Thyroid gland (tissue), 4 donors: Measurements from ENCODE around the gene KLK8. TPM values are rescaled to one million over a fixed set of nuclear protein-coding genes. Genes with fewer than 3 reads are reported as not detected.

ENCODE experiments used
- DNase-seq, 2 donors: peaks; one replicate each; pipeline ENCODE4 v3.0.0-alpha.2; 2019
- H3K27ac ChIP-seq, 3 donors: fragments of 200-600 bp; sonication (generic); 1 replicate in 2 of 3; 2 replicates in 1 of 3; pipeline ENCODE4 v1.5.1; 2016 to 2019; ENCODE audit warnings: mild to moderate bottlenecking in 1 of 3, moderate library complexity in 1 of 3
- H3K27me3 ChIP-seq: fragments of 200-600 bp; sonication (generic); one replicate; pipeline ENCODE4 v1.5.1; 2019
- H3K36me3 ChIP-seq, 2 donors: fragments of 200-600 bp; sonication (generic); one replicate each; pipeline ENCODE4 v1.5.1; 2016 to 2019
- H3K4me1 ChIP-seq, 2 donors: fragments of 200-600 bp; sonication (generic); one replicate each; pipeline ENCODE4 v1.5.1; 2017 to 2019
- H3K4me3 ChIP-seq, 3 donors: fragments of 200-600 bp; sonication (generic); replicated peaks in 1 of 3; 1 replicate in 2 of 3; 2 replicates in 1 of 3; pipeline ENCODE4 v1.5.1; 2016; ENCODE audit warnings: mild to moderate bottlenecking in 1 of 3
- H3K9me3 ChIP-seq: fragments of 200-600 bp; sonication (generic); one replicate; pipeline ENCODE4 v1.5.1; 2017
- POLR2A ChIP-seq, 2 donors: fragments of 450-650 bp; IDR thresholded peaks; one replicate each; pipeline ENCODE4 v1.6.1; 2017; ENCODE audit warnings: antibody characterized with exemption in 2 of 2, mild to moderate bottlenecking in 2 of 2, moderate library complexity in 1 of 2
- WGBS, 2 donors: methylation state at CpG; one replicate each; pipeline ENCODE4 v1.1.5; 2017; 5-methylcytosine and 5-hydroxymethylcytosine counted together
- intact Hi-C: fragments of 100-400 bp; cut with DNase I; formaldehyde crosslinking; loops from one replicate; pipeline ENCODE4 v1.15.1; 2023
- total RNA-seq, 4 donors: library from RNA; depleted of rRNA; stranded (reverse); fragments of >200 nt; gene quantifications; one replicate each; pipeline ENCODE4 v1.2.3, GENCODE V29; 2016
- TF ChIP-seq, protein P1 (sequence below), 6 experiments: fragments of 200-600 bp in 3 of 6; fragments of 450-650 bp in 3 of 6; sonication (generic) in 3 of 6; IDR thresholded peaks; one replicate each; pipeline ENCODE4 v1.5.1; 2016 to 2019; ENCODE audit warnings: antibody characterized with exemption in 6 of 6, mild to moderate bottlenecking in 2 of 6, inconsistent platforms in 1 of 6, moderate library complexity in 1 of 6

Gene KLK8
- total RNA-seq, 4 donors from 2014 or later, result 0.78 TPM; not detected in 3

DNA sequence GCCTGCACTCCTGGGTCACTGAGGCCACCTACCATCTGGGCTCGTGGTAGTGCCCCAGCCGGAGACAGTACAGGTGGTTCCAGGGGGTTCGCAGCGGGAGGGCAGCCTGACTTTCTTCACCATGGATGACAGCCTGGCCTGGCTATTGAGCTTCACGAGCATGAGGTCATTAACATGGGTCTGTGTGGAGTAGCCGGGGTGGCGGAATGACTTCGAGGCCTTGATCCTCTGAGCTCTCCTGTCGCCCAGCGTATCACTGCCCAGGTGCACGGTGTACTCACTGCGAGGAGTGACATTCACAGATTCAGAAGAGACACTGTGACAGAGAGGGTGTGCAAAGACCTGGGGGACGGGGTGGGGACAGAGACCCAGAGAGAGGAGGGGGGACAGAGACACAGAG is 21.2 kb downstream of the KLK8 start:
- no peak overlapping the region for H3K27ac ChIP-seq
- intact Hi-C loops, result no loop called here
- DNase-seq, result no peak
- TF ChIP-seq POLR2A (IDR thresholded peaks at IDR 0.05), result no peak
- TF ChIP-seq, protein P1, sequence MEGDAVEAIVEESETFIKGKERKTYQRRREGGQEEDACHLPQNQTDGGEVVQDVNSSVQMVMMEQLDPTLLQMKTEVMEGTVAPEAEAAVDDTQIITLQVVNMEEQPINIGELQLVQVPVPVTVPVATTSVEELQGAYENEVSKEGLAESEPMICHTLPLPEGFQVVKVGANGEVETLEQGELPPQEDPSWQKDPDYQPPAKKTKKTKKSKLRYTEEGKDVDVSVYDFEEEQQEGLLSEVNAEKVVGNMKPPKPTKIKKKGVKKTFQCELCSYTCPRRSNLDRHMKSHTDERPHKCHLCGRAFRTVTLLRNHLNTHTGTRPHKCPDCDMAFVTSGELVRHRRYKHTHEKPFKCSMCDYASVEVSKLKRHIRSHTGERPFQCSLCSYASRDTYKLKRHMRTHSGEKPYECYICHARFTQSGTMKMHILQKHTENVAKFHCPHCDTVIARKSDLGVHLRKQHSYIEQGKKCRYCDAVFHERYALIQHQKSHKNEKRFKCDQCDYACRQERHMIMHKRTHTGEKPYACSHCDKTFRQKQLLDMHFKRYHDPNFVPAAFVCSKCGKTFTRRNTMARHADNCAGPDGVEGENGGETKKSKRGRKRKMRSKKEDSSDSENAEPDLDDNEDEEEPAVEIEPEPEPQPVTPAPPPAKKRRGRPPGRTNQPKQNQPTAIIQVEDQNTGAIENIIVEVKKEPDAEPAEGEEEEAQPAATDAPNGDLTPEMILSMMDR (IDR thresholded peaks at IDR 0.05), result no peak
- 48 to 64% methylated on average over 7 to 13 of the region's 13 CpGs for WGBS, 2 donors
- H3K4me1 ChIP-seq, result no peaks in the 10 kb centered on the region
- H3K36me3 ChIP-seq, result no peaks in the 10 kb centered on the region
- no peak overlapping the region for H3K4me3 ChIP-seq
- no peaks in the 10 kb centered on the region for H3K27me3 ChIP-seq
- H3K9me3 ChIP-seq, result no peaks in the 10 kb centered on the region

DNA sequence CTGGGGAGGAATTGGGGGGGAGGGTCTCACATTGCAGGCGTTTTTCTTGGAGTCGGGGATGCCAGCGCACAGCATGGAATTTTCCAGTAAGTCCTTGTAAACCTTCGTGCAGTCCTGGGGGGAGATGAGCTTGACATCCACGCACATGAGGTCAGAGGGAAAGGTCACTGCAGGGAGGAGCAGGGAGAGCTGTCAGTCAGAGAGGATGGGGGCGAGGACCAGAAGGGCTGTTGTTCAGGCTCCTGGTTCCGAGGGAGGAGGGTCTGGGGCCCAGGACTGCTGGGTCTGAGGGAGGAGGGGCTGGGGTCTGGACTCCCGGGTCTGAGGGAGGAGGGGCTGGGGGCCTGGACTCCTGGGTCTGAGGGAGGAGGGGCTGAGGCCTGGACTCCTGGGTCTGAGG is 21.6 kb downstream of the KLK8 start:
- WGBS, 2 donors, result 58 to 63% methylated on average over 7 to 8 of the region's 8 CpGs
- no peaks in the 10 kb centered on the region for H3K27me3 ChIP-seq

DNA sequence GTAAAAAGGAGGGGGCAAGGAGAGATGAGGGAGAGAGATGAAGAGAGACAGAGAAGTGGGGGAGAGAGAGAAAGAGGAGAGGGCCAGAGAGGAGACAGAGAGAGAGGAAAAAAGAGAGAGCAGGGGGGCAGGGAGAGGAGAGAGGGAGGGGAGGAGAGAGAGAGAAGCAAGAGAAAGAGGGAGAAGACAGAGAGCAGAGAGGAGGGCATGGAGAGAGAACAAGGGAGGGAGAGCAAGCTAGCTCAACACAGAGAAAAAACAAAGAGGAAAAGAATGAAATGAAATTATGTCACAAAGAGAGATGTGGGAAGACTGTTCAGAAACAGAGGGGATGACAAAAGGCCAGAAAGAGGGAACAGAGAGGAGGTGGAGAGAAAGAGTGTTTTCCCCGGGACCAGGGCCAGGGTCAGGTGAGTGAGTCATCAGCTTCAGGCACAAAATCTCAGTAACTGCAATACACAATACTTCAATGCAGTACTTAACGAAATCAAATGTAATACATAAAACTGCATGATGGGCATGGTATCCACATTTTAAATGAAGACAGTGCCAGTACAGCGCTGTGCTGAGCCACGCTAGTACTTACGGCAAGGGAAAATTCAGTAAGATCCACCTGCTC is 22.5 kb downstream of the KLK8 start:
- Histone ChIP-seq H3K36me3 (no peaks in the 10 kb centered on the region), H3K9me3 (no peaks in the 10 kb centered on the region), H3K27ac (no peak overlapping the region), H3K4me1 (no peaks in the 10 kb centered on the region), H3K4me3 (no peak overlapping the region), H3K27me3 (no peaks in the 10 kb centered on the region)
- DNase-seq, result no peak
- TF ChIP-seq, protein P1 (IDR thresholded peaks at IDR 0.05), result no peak
- no peak for TF ChIP-seq POLR2A (IDR thresholded peaks at IDR 0.05)
- 70 to 72% methylated on average over 5 of the region's 5 CpGs for WGBS, 2 donors
- intact Hi-C loops, result no loop called here

More for the DNA sequence above, 21.6 kb downstream of the KLK8 start:
- Histone ChIP-seq H3K9me3 (no peaks in the 10 kb centered on the region), H3K4me3 (no peak overlapping the region), H3K27ac (no peak overlapping the region), H3K36me3 (no peaks in the 10 kb centered on the region), H3K4me1 (no peaks in the 10 kb centered on the region)
- TF ChIP-seq, protein P1 (IDR thresholded peaks at IDR 0.05), result no peak
- TF ChIP-seq POLR2A (IDR thresholded peaks at IDR 0.05), result no peak
- no peak for DNase-seq
- intact Hi-C loops, result no loop called here

DNA sequence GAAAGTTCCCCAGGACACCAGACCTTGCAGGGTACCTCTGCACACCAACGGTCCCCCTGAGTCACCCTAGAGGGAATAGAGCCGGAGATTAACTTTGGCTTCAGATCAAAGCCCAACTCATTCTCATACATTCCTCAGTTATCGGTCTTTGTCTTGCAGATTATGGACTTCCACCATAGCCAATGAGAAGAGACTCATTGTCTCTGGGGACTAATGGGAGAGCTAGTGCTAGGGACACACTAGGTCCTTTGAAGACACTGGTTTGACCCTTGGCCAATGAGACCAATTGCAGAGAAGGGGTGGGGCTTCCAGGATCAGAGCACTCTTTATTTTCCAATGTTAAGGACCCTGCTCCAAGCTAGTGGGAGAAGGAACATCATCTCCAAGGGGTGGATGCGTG is 23.8 kb downstream of the KLK8 start:
- intact Hi-C loops, result no loop called here
- no peaks in the 10 kb centered on the region for H3K9me3 ChIP-seq
- H3K36me3 ChIP-seq, result no peaks in the 10 kb centered on the region
- no peaks in the 10 kb centered on the region for H3K27me3 ChIP-seq
- H3K27ac ChIP-seq, result no peak overlapping the region
- H3K4me1 ChIP-seq, result no peaks in the 10 kb centered on the region
- 84% methylated on average over 4 of the region's 4 CpGs for WGBS, 2 donors
- no peak overlapping the region for H3K4me3 ChIP-seq
- TF ChIP-seq, protein P1 (IDR thresholded peaks at IDR 0.05), result no peak
- TF ChIP-seq POLR2A (IDR thresholded peaks at IDR 0.05), result no peak
- DNase-seq, result no peak

DNA sequence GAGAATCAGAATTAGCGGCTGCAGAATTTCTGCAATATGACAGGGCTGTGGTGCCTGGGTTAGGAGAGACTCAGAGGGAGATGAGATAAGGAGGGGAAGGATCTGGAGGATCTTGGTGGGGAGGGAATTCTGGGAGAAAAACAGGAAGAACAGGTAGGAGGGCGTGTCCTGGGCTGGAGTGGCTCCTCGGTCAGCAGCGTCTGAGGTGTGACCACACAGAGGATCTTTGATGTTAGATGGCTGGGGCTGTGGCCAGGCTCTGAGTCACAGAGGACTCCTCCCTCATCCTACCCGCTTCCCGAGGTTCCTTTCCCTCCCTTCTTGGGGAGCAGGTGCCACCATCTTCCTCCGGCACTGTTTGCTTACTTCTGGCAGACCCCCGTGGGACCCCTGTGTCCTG is 25.6 kb downstream of the KLK8 start:
- H3K9me3 ChIP-seq, result no peaks in the 10 kb centered on the region
- peak in 1 of 2 donors; percentile 12 for TF ChIP-seq POLR2A (IDR thresholded peaks at IDR 0.05)
- TF ChIP-seq, protein P1 (IDR thresholded peaks at IDR 0.05), result no peak
- no peaks in the 10 kb centered on the region for H3K4me1 ChIP-seq
- WGBS, 2 donors, result 16 to 19% methylated on average over 8 of the region's 8 CpGs
- H3K27ac ChIP-seq, result no peak overlapping the region
- peak; percentile 55 to 82 for DNase-seq
- no peaks in the 10 kb centered on the region for H3K36me3 ChIP-seq
- no peak overlapping the region for H3K4me3 ChIP-seq
- no peaks in the 10 kb centered on the region for H3K27me3 ChIP-seq
- intact Hi-C loops, result no loop called here
